HCT116 (cell line): ENCODE results near the gene RAMP3.

Experiments
- EGR1 ChIP-seq: IDR thresholded peaks from 2 replicates; pipeline ENCODE4 v1.6.1; 2012; ENCODE audit warnings: low read depth
- EZH2 ChIP-seq: fragments of 200-600 bp; sonication (generic); IDR thresholded peaks from 2 replicates; pipeline ENCODE4 v1.6.1; 2017; ENCODE audit warnings: antibody characterized with exemption, mixed run types
- EZH2phosphoT487 ChIP-seq: fragments of 200-600 bp; IDR thresholded peaks from 2 replicates; pipeline ENCODE4 v1.6.1; 2018; ENCODE audit warnings: antibody characterized with exemption, borderline replicate concordance
- FOSL1 ChIP-seq: IDR thresholded peaks from 2 replicates; pipeline ENCODE4 v1.6.1; 2012; ENCODE audit warnings: low read depth
- POLR2A ChIP-seq: IDR thresholded peaks from 2 replicates; pipeline ENCODE4 v1.7.0; 2011; ENCODE audit warnings: borderline replicate concordance; ENCODE audit not compliant: insufficient read depth, insufficient read length; ENCODE audit errors: extremely low read depth
- POLR2AphosphoS5 ChIP-seq: IDR thresholded peaks from 2 replicates; pipeline ENCODE4 v1.6.1; 2011; ENCODE audit warnings: mild to moderate bottlenecking, low read depth, low read length, moderate library complexity
- SP1 ChIP-seq: IDR thresholded peaks from 2 replicates; pipeline ENCODE4 v1.6.1; 2012; ENCODE audit warnings: low read depth
- ZFX ChIP-seq: fragments of 450-650 bp; IDR thresholded peaks from 2 replicates; pipeline ENCODE4 v1.6.1; 2017
- ZNF274 ChIP-seq: fragments of 200-500 bp; sonication (Bioruptor generic); IDR thresholded peaks from 2 replicates; pipeline ENCODE4 v1.6.1; 2014; ENCODE audit warnings: mild to moderate bottlenecking, low read depth, low read length, inconsistent platforms
- TF ChIP-seq, protein P1 (sequence below), 3 experiments: fragments of 200-600 bp in 1 of 3; sonication (generic) in 1 of 3; IDR thresholded peaks in 2 of 3; conservative IDR thresholded peaks in 1 of 3; 2 replicates each; pipeline ENCODE4 v1.5.1; 2012 to 2017; ENCODE audit warnings: low read depth in 2 of 3, low read length in 2 of 3, antibody characterized with exemption in 1 of 3, borderline replicate concordance in 1 of 3, control low read depth in 1 of 3, mild to moderate bottlenecking in 1 of 3, mixed read lengths in 1 of 3, mixed run types in 1 of 3, moderate library complexity in 1 of 3; ENCODE audit not compliant: insufficient read depth in 1 of 3
- TF ChIP-seq, protein P2 (sequence below): IDR thresholded peaks from 2 replicates; pipeline ENCODE4 v1.6.1; 2012
- TF ChIP-seq, protein P3 (sequence below): IDR thresholded peaks from 2 replicates; pipeline ENCODE4 v1.6.1; 2012

DNA sequence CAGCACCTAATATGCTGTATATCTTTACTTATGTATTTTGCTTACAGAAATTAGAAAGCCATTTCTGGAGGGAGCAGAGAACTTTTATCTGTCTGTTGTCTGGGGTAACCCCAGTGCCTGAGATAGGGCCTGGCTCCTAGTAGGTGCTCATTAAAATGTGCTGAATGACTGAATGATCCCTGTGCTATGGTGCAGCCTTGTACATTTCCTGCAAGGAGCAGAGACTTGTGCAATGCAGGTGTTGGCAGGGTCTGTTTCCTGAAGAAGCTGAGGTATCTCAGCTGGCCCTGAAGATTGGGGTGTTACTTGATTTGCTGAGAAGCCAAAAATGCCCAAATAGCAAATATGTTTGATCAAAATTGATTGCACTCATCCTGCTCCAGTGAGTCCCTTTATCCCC, 65.5 kb downstream of the RAMP3 start:
- TF ChIP-seq, protein P1, sequence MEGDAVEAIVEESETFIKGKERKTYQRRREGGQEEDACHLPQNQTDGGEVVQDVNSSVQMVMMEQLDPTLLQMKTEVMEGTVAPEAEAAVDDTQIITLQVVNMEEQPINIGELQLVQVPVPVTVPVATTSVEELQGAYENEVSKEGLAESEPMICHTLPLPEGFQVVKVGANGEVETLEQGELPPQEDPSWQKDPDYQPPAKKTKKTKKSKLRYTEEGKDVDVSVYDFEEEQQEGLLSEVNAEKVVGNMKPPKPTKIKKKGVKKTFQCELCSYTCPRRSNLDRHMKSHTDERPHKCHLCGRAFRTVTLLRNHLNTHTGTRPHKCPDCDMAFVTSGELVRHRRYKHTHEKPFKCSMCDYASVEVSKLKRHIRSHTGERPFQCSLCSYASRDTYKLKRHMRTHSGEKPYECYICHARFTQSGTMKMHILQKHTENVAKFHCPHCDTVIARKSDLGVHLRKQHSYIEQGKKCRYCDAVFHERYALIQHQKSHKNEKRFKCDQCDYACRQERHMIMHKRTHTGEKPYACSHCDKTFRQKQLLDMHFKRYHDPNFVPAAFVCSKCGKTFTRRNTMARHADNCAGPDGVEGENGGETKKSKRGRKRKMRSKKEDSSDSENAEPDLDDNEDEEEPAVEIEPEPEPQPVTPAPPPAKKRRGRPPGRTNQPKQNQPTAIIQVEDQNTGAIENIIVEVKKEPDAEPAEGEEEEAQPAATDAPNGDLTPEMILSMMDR (IDR thresholded peaks at IDR 0.05 in 2 of 3, conservative IDR thresholded peaks at IDR 0.05 in 1 of 3; ENCODE audit: borderline replicate concordance in 1 of 3, insufficient read depth in 1 of 3, low read depth in 2 of 3, low read length in 2 of 3) = no peak
- TF ChIP-seq, protein P2, sequence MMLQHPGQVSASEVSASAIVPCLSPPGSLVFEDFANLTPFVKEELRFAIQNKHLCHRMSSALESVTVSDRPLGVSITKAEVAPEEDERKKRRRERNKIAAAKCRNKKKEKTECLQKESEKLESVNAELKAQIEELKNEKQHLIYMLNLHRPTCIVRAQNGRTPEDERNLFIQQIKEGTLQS = no peak
- TF ChIP-seq ZFX = no peak
- TF ChIP-seq POLR2AphosphoS5 = no peak
- no peak for TF ChIP-seq POLR2A
- TF ChIP-seq, protein P3, sequence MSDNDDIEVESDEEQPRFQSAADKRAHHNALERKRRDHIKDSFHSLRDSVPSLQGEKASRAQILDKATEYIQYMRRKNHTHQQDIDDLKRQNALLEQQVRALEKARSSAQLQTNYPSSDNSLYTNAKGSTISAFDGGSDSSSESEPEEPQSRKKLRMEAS = no peak
- TF ChIP-seq FOSL1 = no peak
- no peak for TF ChIP-seq ZNF274
- no peak for TF ChIP-seq SP1
- no peak for TF ChIP-seq EZH2
- no peak for TF ChIP-seq EGR1
- TF ChIP-seq EZH2phosphoT487 = no peak
